Measurements from ENCODE around the gene PSMA6.
"Not testable (repeated sequence)": the region's sequence is repeated elsewhere in the genome, so short reads cannot be mapped to it uniquely, and the experiment has no call there.

PSMA6 gene

DNA sequence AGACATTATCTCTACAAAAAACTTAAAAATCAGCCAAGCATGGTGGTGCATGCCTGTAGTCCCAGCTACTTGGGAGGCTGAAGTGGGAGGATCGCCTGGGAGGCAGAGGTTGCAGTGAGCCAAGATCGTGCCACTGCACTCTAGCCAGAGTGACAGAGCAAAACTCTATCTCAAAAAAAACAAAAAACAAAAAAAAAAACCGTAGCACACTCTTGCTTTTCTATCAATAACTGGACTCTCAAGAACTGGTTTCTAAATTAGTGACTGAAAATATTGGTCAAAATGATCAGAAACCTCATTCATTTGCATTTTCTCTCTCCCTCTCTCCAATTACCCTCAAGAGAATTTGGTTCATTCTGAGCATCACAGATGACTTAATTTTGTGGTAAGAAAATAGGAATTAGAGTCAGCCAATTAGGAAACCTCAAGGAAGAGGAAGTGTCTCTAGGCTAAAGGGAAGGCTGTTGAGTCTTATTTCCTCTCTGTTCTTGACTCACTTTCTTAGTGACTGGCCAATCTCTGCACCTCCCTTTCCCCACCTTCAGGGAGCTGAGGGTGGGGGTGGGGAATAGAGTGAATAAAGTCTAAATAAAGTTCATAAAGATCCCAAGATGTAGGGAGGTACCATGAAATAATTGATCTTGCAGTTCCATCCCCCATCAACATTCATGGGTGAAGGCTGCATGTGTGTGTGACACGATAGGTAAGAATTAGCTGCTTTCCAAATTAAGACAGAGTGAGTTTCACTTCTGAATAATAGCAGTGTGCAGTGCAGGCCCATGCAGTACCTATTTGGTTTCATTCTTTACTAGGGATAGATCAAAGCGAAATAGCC is 6.8 kb upstream of the PSMA6 start:
- no peak for DNase-seq

DNA sequence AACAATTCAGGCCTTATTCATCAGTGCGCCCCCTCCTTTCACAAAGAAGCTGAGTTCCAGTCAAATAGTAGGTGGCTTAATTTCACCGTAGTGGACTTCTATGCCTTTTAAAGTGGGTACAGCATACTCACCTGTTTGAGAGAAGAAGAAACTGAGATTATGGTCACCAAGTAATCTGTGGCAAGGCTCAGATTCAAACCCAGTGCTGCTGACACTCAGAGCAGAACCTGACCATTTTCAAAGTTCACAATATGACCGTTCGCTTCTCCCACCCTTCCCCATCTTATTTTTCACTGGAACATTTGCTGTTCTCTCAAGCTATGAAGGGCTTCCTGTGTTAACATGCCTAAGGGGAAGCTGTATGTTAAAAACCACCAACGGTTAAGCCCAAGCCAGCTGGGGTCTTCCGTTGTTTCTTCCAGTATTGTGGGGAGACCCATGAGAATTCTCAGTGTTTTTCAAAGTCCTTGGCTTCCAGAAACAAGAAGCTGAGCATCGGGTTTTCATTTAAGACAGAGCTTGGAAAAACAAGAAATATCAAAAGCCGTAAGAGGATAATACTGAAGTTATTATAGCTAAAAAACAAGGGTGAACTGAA is 6.1 kb upstream of the PSMA6 start:
- no peak for DNase-seq

DNA sequence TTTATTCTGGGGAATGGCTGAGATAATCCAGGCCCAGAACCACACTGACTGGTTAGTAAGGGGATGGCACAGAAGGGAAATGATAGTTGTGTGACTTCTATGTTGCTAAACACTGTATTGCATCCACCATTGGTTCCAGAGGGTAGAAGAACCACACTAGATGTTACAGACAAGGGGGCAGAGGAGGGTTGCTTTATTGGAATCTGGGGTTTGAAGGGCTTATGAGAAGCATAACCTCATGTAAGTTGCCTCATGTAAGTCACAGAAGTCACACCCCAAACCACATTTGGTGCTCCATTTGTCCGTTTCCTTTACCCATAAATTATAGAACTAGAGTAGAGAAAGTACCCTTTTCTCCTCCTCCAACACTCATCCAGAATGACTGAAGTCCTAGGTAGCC is 5.5 kb upstream of the PSMA6 start:
- no peak for DNase-seq

DNA sequence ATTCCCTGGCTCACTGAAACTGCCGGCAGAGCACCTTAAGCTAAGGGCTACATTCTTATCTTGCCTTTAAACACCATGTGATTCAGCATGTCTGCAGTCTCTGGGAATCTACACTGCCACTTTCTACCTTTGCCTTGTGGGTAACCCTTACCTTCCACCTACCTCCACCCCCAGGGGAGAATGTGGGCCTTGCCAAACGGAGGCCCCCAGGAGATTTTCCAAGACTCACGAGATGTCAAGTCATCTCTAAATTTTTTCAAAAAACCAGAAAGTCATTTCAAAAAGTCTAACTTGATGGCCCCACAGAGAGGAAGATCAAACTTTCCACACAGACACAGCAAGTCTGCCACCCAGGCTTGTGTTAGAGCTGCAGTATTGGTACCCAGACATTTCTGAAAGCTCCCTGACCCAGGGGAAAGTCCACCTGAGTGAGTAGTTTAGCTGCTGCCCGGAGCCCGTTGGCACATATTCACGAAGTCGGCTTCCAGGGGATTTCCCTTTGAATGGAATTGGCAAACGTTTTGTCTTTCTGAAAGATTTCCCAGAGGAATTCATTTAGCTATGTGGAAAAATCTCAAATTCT is 4.7 kb upstream of the PSMA6 start:
- no peak for DNase-seq

- no peak for DNase-seq
Measured at GRCh38 chr14:35289623-35290022, 2.6 kb upstream of the PSMA6 start.

- no peak for DNase-seq
Measured at GRCh38 chr14:35292770-35293561, 784 bp downstream of the PSMA6 start.

DNA sequence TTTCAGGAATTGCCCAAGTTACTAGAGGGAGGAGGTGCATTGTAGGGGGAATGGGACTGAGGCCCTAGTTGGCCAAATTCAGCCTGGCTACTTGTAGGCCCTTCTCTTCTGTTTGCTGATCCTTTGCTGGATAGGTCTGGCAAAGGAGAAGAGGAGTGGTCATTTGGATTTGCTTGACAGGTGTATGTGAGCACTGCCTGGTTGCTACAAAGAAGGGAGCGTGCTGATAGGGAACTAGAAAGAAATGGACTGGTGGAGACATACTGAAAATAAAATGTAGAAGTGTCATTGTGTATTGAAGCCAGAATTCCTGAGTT is 3.6 kb downstream of the PSMA6 start:
- DNase-seq: no peak

DNA sequence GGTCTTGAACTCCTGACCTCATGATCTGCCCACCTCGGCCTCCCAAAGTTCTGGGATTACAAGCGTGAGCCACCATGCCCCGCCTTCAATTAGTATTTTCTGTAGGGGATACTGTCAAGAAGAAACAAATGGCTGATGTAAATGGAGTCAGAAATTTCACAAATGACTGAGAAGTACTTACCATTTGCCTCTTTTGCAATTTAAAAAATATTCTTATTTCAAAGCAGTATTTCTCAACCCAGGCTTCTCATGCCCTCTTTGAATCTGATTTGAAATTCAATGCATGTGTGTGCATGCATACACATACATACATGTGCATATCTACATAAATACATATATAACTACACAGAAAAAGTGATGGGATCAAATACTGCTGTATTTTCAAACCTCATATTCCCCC is 4.4 kb downstream of the PSMA6 start:
- DNase-seq: no peak

DNA sequence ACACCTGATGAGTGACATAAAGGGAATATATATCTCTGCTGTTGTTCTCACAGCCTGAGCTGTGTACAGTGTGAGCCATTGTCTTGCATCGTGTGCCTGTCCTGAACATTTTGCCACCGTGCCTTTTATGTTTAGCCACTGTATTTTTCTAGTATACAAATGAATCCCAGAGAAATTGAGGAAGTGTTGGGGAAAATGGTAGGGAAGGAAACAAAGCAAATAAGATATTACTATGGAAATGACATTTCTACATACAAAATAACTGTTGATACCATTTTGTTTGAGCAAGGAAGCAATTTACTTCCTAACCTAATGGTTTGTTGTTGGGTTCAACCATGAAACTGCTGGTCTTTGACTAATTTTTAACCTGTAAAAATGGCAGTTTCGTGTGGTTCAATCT is 5.5 kb downstream of the PSMA6 start:
- DNase-seq: no peak

DNA sequence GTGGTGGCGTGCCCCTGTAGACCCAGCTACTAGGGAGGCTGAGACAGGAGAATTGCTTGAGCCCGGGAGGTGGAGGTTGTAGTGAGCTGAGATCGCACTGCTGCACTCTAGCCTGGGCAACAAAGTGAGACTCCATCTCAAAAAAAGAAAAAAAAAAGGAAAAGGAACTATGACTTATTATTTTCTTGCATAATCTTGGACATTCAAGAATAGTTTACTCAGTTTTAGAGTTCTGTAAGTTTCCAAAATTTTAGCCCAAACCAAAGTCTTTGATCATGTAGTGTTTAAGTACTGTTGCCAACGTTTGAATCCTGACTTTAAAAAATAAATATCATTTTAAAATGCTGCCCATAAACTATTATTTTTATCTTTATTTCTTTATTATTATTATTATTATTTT is 6.2 kb downstream of the PSMA6 start:
- no peak for DNase-seq

GRCh38 chr14:35299708-35300107 is 7.5 kb downstream of the PSMA6 start:
- no peak for DNase-seq

DNA sequence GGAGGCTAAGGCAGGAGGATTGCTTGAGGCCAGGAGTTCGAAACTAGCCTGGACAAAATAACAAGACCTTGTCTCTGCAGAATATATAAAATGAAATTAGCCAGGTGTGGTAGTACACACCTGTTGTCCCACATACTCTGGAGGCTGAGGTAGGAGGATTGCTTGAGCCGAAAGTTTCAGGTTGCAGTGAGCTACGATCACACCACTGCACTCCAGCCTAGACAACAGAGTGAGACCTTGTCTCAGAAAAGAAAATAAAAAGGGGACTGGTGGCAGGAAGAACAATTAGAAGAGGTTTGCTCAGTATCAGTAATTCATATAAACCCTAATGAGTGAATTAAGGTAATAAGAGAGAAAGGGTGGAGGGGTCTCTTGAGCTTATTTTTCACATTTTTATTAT is 8.0 kb downstream of the PSMA6 start:
- DNase-seq: no peak

GRCh38 chr14:35301334-35301733 is 9.2 kb downstream of the PSMA6 start:
- DNase-seq: not testable (repeated sequence)

DNA sequence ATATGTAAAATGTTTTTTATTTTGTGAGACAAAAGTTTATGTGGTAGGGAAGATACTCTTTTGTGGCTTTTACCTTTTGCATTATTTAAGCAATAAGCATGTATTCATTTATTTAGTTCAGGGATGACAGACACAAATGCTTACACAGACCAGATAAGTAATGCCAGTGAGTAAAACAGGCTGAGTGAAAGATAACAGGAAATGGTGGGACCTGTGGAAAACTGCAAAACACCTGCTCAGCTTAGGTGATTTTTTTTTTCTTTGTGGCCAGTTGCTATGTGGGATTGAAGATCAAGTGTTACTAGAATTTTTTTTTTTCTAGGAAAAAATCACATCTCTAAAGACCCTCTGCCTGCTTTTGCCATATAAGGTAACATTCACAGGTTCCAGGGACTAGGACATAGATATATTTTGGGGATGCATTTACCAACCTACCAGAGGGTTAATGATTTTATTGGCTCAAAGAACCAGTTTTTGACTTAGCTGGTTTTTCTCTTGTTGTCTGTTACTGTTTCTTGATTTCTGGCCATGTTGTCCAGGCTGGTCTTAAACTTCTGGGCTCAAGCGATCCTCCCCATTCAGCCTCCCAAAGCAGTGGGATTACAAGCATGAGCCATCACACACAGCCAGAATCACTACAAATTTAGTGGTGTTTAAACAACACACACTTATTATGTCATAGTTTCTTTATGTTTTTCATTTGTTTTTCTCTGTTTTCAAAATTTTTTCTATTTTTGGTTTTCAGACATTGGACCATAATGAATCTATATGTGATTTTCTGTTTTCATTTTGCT is 9.8 kb downstream of the PSMA6 start:
- no peak for DNase-seq

DNA sequence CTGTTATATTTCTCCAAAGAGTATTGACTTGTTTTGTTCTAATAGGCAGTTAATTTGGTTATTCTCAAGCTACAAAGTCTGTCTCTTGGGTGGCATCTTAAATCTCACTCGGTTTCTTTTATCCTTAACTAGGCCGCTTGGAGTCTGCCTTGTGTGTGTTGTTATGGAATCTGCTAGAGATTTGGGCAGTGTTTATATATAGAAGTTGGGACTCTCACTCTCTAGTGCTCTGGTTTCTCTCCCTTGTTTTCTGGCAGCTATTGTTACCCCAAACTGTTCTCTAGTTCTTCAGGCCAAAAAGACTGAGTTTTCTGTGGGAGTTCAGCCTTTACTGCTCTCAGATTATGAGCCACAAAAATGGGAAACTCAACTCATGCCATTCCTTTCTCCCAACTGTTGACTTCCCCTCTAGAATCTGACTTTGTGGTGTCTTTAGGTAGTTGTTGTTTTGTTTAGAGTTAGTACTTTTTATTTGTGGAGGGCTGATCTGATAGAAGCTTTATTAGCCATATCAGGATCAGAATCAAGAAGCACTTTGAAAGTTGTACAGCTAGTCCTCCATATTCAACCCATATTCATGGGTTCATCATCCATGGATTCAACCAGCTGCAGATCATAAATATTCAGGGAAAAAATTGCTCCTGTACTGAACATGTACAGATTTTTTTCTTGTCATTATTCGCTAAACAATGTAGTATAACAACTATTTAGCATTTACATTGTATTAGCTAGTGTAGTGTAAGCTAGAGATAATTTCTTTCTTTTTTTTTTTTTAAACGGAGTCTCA is 11.2 kb downstream of the PSMA6 start:
- DNase-seq: no peak

GRCh38 chr14:35304812-35305462 is 12.8 kb downstream of the PSMA6 start:
- no peak for DNase-seq

GRCh38 chr14:35305633-35306032 is 13.5 kb downstream of the PSMA6 start:
- DNase-seq: no peak

DNA sequence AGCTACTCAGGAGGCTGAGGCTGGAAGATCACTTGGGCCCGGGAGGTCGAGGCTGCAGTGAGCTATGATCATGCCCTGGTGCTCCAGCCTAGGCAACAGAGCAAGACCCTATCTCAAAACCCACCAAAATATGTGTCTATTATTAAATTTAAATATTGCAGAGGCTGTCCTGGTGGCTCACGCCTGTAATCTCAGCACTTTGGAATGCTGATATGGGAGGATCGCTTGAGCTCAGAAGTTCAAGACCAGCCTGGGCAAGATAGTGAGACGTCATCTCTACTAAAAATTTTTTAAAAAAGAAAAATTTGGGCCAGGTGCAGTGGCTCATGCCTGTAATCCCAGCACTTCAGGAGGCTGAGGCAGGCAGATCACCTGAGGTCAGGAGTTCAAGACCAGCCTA is 13.9 kb downstream of the PSMA6 start:
- DNase-seq: no peak

GRCh38 chr14:35317820-35318219 is 25.6 kb downstream of the PSMA6 start:
- DNase-seq: no peak

- no peak for DNase-seq
Measured at GRCh38 chr14:35319509-35319908, 27.3 kb downstream of the PSMA6 start.

- no peak for DNase-seq
Measured at GRCh38 chr14:35320472-35320871, 28.3 kb downstream of the PSMA6 start.

- no peak for DNase-seq
Measured at GRCh38 chr14:35326375-35326774, 34.2 kb downstream of the PSMA6 start.
